Cardiac muscle cell (in vitro differentiated cells and primary cell): ENCODE measurements around the gene PAEP. TPM values are rescaled to one million over a fixed set of nuclear protein-coding genes. Genes with fewer than 3 reads are reported as not detected.

Experiments used
- DNase-seq, 2 donors: peaks; one replicate each; pipeline versions ENCODE4 v3.0.0 to v3.0.0-alpha.2; 2010 to 2017; ENCODE audit warnings: low read depth in 1 of 2, low spot score in 1 of 2
- H3K27ac ChIP-seq: fragments of 200-600 bp; sonication (generic); 2 replicates; pipeline ENCODE4 v1.5.1; 2016
- H3K27me3 ChIP-seq: fragments of 200-600 bp; sonication (generic); 2 replicates; pipeline ENCODE4 v1.6.0; 2016; ENCODE audit warnings: control low read depth
- H3K36me3 ChIP-seq: fragments of 200-600 bp; sonication (generic); 2 replicates; pipeline ENCODE4 v1.5.1; 2016; ENCODE audit warnings: control low read depth
- H3K4me1 ChIP-seq: fragments of 200-600 bp; sonication (generic); 2 replicates; pipeline ENCODE4 v1.8.1; 2017; ENCODE audit warnings: low read depth, mild to moderate bottlenecking, mixed run types
- H3K4me3 ChIP-seq: fragments of 200-600 bp; sonication (generic); 2 replicates; pipeline ENCODE4 v1.5.1; 2016; ENCODE audit warnings: mild to moderate bottlenecking
- H3K9me3 ChIP-seq: fragments of 200-600 bp; sonication (generic); 2 replicates; pipeline ENCODE4 v1.5.1; 2017; ENCODE audit warnings: low read depth, mild to moderate bottlenecking, control low read depth
- polyA plus RNA-seq: library from polyadenylated mRNA; unstranded; fragments of >200 nt; fragmentation: Nextera tagmentation; extraction: Ambion mirVana; gene quantifications from 2 replicates; pipeline ENCODE4 v1.2.1, GENCODE V29; 2016
- total RNA-seq: library from RNA; depleted of rRNA; stranded (reverse); fragments of >200 nt; gene quantifications from 2 replicates; pipeline ENCODE4 v1.2.3, GENCODE V29; 2016
- TF ChIP-seq, protein P1 (sequence below): IDR thresholded peaks from 2 replicates; pipeline ENCODE4 v1.5.1; 2012; ENCODE audit warnings: low read depth, mild to moderate bottlenecking, low read length

Gene PAEP
- total and polyA plus RNA-seq, 2 experiments from 2014 or later = not detected

DNA sequence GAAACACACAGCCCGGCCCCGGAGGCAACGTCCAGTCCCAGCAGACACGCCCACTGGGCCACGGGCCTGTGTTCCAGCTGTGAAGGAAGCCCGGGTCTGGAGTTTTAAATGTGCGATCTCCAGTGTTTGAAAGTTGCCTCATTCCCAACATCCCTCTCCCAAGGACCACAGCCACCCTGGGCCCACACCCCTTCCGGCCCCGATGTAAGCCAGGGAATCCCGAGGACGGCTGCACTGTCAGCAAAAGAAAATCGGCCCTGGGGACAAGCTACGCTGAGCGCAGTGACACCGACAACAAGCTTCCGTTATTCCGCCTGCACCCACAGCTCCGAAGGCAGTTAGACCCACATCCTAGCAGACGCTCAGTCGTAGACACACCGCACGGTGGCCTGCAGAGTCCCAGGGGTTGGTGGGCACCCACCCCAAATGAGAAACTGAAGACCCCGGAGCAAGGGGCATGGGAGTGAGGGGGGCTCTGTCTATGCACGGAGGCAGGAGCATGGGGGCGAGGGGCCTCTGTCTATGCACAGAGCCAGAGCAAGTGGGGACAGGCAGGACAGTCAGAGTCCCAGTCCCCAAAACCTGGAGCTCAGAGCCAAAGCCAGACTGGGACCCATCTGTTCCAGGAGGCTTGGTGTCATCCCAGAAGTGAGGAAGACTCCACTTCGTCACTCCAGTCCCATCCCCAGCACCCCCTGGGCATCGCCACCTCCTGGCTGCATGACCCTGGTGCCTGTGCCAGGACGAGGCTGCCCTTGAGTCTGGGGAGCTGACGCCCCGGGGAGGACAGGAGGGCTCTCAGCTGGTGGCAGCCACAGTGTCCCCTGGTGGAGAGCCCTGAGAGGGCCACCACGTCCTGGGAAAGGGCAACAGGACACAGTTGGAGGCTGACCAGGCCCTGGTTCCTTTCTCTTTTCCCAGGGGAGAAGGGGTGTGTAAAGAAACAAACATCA is 54.4 kb downstream of the PAEP start:
- Histone ChIP-seq H3K27me3 (no peaks in the 10 kb centered on the region), H3K36me3 (no peaks in the 10 kb centered on the region), H3K27ac (no peak overlapping the region), H3K4me1 (no peaks in the 10 kb centered on the region), H3K4me3 (no peak overlapping the region), H3K9me3 (no peaks in the 10 kb centered on the region)
- DNase-seq = no peak
- TF ChIP-seq, protein P1, sequence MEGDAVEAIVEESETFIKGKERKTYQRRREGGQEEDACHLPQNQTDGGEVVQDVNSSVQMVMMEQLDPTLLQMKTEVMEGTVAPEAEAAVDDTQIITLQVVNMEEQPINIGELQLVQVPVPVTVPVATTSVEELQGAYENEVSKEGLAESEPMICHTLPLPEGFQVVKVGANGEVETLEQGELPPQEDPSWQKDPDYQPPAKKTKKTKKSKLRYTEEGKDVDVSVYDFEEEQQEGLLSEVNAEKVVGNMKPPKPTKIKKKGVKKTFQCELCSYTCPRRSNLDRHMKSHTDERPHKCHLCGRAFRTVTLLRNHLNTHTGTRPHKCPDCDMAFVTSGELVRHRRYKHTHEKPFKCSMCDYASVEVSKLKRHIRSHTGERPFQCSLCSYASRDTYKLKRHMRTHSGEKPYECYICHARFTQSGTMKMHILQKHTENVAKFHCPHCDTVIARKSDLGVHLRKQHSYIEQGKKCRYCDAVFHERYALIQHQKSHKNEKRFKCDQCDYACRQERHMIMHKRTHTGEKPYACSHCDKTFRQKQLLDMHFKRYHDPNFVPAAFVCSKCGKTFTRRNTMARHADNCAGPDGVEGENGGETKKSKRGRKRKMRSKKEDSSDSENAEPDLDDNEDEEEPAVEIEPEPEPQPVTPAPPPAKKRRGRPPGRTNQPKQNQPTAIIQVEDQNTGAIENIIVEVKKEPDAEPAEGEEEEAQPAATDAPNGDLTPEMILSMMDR = no peak

Other genes with a start within 250 kb of the PAEP start
- 43.1 and 62.2 TPM in 2 replicates for gene PPP1R26, start 82.0 kb upstream of the PAEP start, total RNA-seq
- 25.9 and 33.7 TPM in 2 replicates for gene PPP1R26, start 82.0 kb upstream of the PAEP start, polyA plus RNA-seq
- gene MRPS2, start 61.1 kb upstream of the PAEP start, total RNA-seq = 64.7 and 76.2 TPM in 2 replicates
- gene MRPS2, start 61.1 kb upstream of the PAEP start, polyA plus RNA-seq = 79.9 and 103 TPM in 2 replicates
- gene LCN1, start 40.3 kb upstream of the PAEP start, total RNA-seq = not detected in 2 replicates
- gene LCN1, start 40.3 kb upstream of the PAEP start, polyA plus RNA-seq = 0.37 and 1.2 TPM in 2 replicates
- gene OBP2A, start 15.6 kb upstream of the PAEP start, total RNA-seq = 0.53 TPM in 1 of 2 replicates, not detected in the other
- not detected in 2 replicates for gene OBP2A, start 15.6 kb upstream of the PAEP start, polyA plus RNA-seq
- gene GLT6D1, start 77.8 kb downstream of the PAEP start, total RNA-seq = not detected in 2 replicates
- not detected in 2 replicates for gene GLT6D1, start 77.8 kb downstream of the PAEP start, polyA plus RNA-seq
- gene LCN9, start 101.6 kb downstream of the PAEP start, total RNA-seq = not detected in 2 replicates
- 0.17 TPM in 1 of 2 replicates, not detected in the other for gene LCN9, start 101.6 kb downstream of the PAEP start, polyA plus RNA-seq
- gene SOHLH1, start 137.7 kb downstream of the PAEP start, total RNA-seq = not detected in 2 replicates
- gene SOHLH1, start 137.7 kb downstream of the PAEP start, polyA plus RNA-seq = not detected in 2 replicates
- 0.11 and 0.12 TPM in 2 replicates for gene KCNT1, start 140.4 kb downstream of the PAEP start, total RNA-seq
- gene KCNT1, start 140.4 kb downstream of the PAEP start, polyA plus RNA-seq = 0.02 and 0.20 TPM in 2 replicates